HepG2 (cell line): ENCODE data around the gene SRC. TPM values are rescaled to one million over a fixed set of nuclear protein-coding genes. Genes with fewer than 3 reads are reported as not detected.

Experiments used
- ATF7 ChIP-seq, 2 experiments: fragments of 450-650 bp in 1 of 2; sonication (generic) in 1 of 2; formaldehyde crosslinking in 1 of 2; IDR thresholded peaks; 2 replicates each; pipeline versions ENCODE4 v1.4.0 to v1.6.1; 2016 to 2020; ENCODE audit warnings: antibody characterized with exemption in 1 of 2, mild to moderate bottlenecking in 1 of 2, missing genetic modification reagents in 1 of 2
- ATM ChIP-seq: fragments of 450-650 bp; IDR thresholded peaks from 2 replicates; pipeline ENCODE4 v1.7.1; 2017; ENCODE audit warnings: mild to moderate bottlenecking, borderline replicate concordance
- FOXA1 ChIP-seq, 2 experiments: fragments of 450-650 bp in 1 of 2; sonication (generic) in 1 of 2; formaldehyde crosslinking in 1 of 2; IDR thresholded peaks; 2 replicates each; pipeline versions ENCODE4 v1.4.0 to v1.6.1; 2016 to 2020; ENCODE audit warnings: missing genetic modification reagents in 1 of 2
- FOXK2 ChIP-seq: fragments of 450-650 bp; IDR thresholded peaks from 2 replicates; pipeline ENCODE4 v1.6.1; 2016
- IKZF1 ChIP-seq: fragments of 450-650 bp; IDR thresholded peaks from 2 replicates; pipeline ENCODE4 v1.7.1; 2016
- KMT2A ChIP-seq: sonication (generic); formaldehyde crosslinking; IDR thresholded peaks from 2 replicates; pipeline ENCODE4 v1.4.0; 2020; ENCODE audit warnings: missing genetic modification reagents
- MTF2 ChIP-seq: sonication (generic); formaldehyde crosslinking; IDR thresholded peaks from 2 replicates; pipeline ENCODE4 v1.5.0; 2020; ENCODE audit warnings: missing genetic modification reagents, borderline replicate concordance
- NBN ChIP-seq: fragments of 450-650 bp; conservative IDR thresholded peaks from 2 replicates; pipeline ENCODE4 v1.6.1; 2017
- NONO ChIP-seq, 2 experiments: fragments of 450-650 bp in 1 of 2; sonication (generic) in 1 of 2; formaldehyde crosslinking in 1 of 2; IDR thresholded peaks in 1 of 2; conservative IDR thresholded peaks in 1 of 2; 2 replicates each; pipeline versions ENCODE4 v1.6.1 to v1.8.0; 2017 to 2022; ENCODE audit warnings: mild to moderate bottlenecking in 1 of 2, missing genetic modification reagents in 1 of 2, moderate library complexity in 1 of 2
- POLR2AphosphoS5 ChIP-seq: IDR thresholded peaks from 2 replicates; pipeline ENCODE4 v1.6.1; 2012; ENCODE audit warnings: low read depth, low read length
- RERE ChIP-seq: IDR thresholded peaks from 2 replicates; pipeline ENCODE4 v1.6.1; 2016; ENCODE audit warnings: low read depth, missing genetic modification reagents, missing compliant biosample characterization
- ZBTB43 ChIP-seq: sonication (generic); formaldehyde crosslinking; conservative IDR thresholded peaks from 2 replicates; pipeline ENCODE4 v1.4.0; 2020; ENCODE audit warnings: missing genetic modification reagents
- ZNF230 ChIP-seq: sonication (generic); formaldehyde crosslinking; IDR thresholded peaks from 2 replicates; pipeline ENCODE4 v1.4.0; 2020; ENCODE audit warnings: mild to moderate bottlenecking, missing genetic modification reagents
- ZNF282 ChIP-seq: fragments of 450-650 bp; IDR thresholded peaks from 2 replicates; pipeline ENCODE4 v1.6.1; 2018; ENCODE audit not compliant: partially characterized antibody
- ZNF382 ChIP-seq: sonication (generic); formaldehyde crosslinking; IDR thresholded peaks from 2 replicates; pipeline ENCODE4 v1.5.0; 2020; ENCODE audit warnings: missing genetic modification reagents, mild to moderate bottlenecking, borderline replicate concordance
- ZNF468 ChIP-seq: sonication (generic); formaldehyde crosslinking; IDR thresholded peaks from 2 replicates; pipeline ENCODE4 v1.8.0; 2022; ENCODE audit warnings: mild to moderate bottlenecking, moderate library complexity, missing genetic modification reagents
- ZNF510 ChIP-seq: sonication (generic); formaldehyde crosslinking; IDR thresholded peaks from 2 replicates; pipeline ENCODE4 v1.4.0; 2020; ENCODE audit warnings: low read depth, mild to moderate bottlenecking, missing genetic modification reagents
- ZNF775 ChIP-seq: sonication (generic); formaldehyde crosslinking; IDR thresholded peaks from 2 replicates; pipeline ENCODE4 v1.4.0; 2020; ENCODE audit warnings: missing genetic modification reagents, mild to moderate bottlenecking, moderate library complexity, borderline replicate concordance
- polyA plus RNA-seq, 8 experiments: library from polyadenylated mRNA; depleted of rRNA in 3 of 8; stranded (reverse) in 7 of 8; unstranded in 1 of 8; fragments of >200 nt; fragmentation: Illumina TruSeq in 4 of 8; extraction: Trizol in 4 of 8; gene quantifications; 2 replicates each; pipeline versions ENCODE4 v1.2.1 to v1.2.3, GENCODE V29; 2011 to 2016; ENCODE audit warnings: low read depth in 4 of 8, missing spikeins in 1 of 8, mixed read lengths in 1 of 8; ENCODE audit not compliant: insufficient read depth in 1 of 8
- total RNA-seq, 5 experiments: library from RNA; depleted of rRNA; stranded (reverse); fragments of >200 nt; fragmentation: Illumina TruSeq; extraction: Trizol; gene quantifications; 2 replicates each; pipeline ENCODE4 v1.2.3, GENCODE V29; 2016; ENCODE audit warnings: low read depth in 1 of 5

SRC gene
- total and polyA plus RNA-seq, 2 of the 13 experiments (the other 11 are each of a cell fraction or from before 2014, with no cell fraction given), result 54.7 to 192 TPM

GRCh38 chr20:37446286-37447032 lies 100.5 kb downstream of the SRC start (continued):
- TF ChIP-seq ZBTB43 (CRISPR knock-in tag) (no peak), FOXK2 (peak; percentile 60; the same call in 1 of the 2 replicates), NBN (0 out of 2 replicates have a peak, but pooled peaks have one; percentile 30), ZNF382 (CRISPR knock-in tag) (no peak), ATM (peak; percentile 78; the same call in 1 of the 2 replicates), NONO (IDR thresholded peaks at IDR 0.05) (peak; percentile 91), NONO (CRISPR knock-in tag; conservative IDR thresholded peaks at IDR 0.05) (no peak), IKZF1 (peak; percentile 99), ZNF468 (CRISPR knock-in tag) (0 out of 2 replicates have a peak, but pooled peaks have one; percentile 34), ZNF510 (CRISPR knock-in tag) (no peak), MTF2 (CRISPR knock-in tag) (no peak), ZNF282 (peak; percentile 67), KMT2A (CRISPR knock-in tag) (no peak), ZNF230 (CRISPR knock-in tag) (no peak), ATF7 (IDR thresholded peaks at IDR 0.05) (peak; percentile 19; the same call in 1 of the 2 replicates), ATF7 (CRISPR knock-in tag; IDR thresholded peaks at IDR 0.05) (no peak), POLR2AphosphoS5 (no peak), RERE (CRISPR knock-in tag) (no peak), ZNF775 (CRISPR knock-in tag) (no peak), FOXA1 (IDR thresholded peaks at IDR 0.05) (0 out of 2 replicates have a peak, but pooled peaks have one; percentile 60), FOXA1 (CRISPR knock-in tag; IDR thresholded peaks at IDR 0.05) (no peak)
- TF ChIP-seq, all 625 proteins: peak for 13
